Hypothalamus (tissue), 51 donors: Measurements from ENCODE around the gene SPINK14.

Experiments used
- DNase-seq, 51 donors: peaks; one replicate each; lab custom pipeline; 2025; lab: John Stamatoyannopoulos, UW

Gene SPINK14

GRCh38 chr5:148168246-148168645, at the start of gene SPINK14:
TSS of gene SPINK14 (plus strand) at chr5:148168546. CDS start at chr5:148169733, 1,187 bp downstream.
- DNase-seq, result no peak

- no peak for DNase-seq
Measured at GRCh38 chr5:148120317-148120716, 48.0 kb upstream of the SPINK14 start.

- DNase-seq, result no peak
Measured at GRCh38 chr5:148125641-148126040, 42.7 kb upstream of the SPINK14 start.

GRCh38 chr5:148135091-148136048, 33.0 kb upstream of the SPINK14 start:
- DNase-seq, result no peak

- DNase-seq, result no peak
Measured at GRCh38 chr5:148140846-148141245, 27.5 kb upstream of the SPINK14 start.

GRCh38 chr5:148141645-148142044, 26.7 kb upstream of the SPINK14 start:
- DNase-seq, result no peak

- no peak for DNase-seq
Measured at GRCh38 chr5:148145916-148146315, 22.4 kb upstream of the SPINK14 start.

GRCh38 chr5:148146487-148146886, 21.9 kb upstream of the SPINK14 start:
- DNase-seq, result no peak

- no peak for DNase-seq
Measured at GRCh38 chr5:148147415-148147814, 20.9 kb upstream of the SPINK14 start.

GRCh38 chr5:148151872-148152271, 16.5 kb upstream of the SPINK14 start:
- no peak for DNase-seq

GRCh38 chr5:148152781-148153180, 15.6 kb upstream of the SPINK14 start:
- DNase-seq, result no peak

GRCh38 chr5:148156609-148157008, 11.7 kb upstream of the SPINK14 start:
- DNase-seq, result no peak

GRCh38 chr5:148162038-148162437, 6.3 kb upstream of the SPINK14 start:
- DNase-seq, result no peak

- DNase-seq, result no peak
Measured at GRCh38 chr5:148163345-148163744, 5.0 kb upstream of the SPINK14 start.

- DNase-seq, result no peak
Measured at GRCh38 chr5:148166550-148167283, 1.6 kb upstream of the SPINK14 start.

GRCh38 chr5:148172377-148172776, 4.0 kb downstream of the SPINK14 start:
- no peak for DNase-seq

- no peak for DNase-seq
Measured at GRCh38 chr5:148176480-148176879, 8.1 kb downstream of the SPINK14 start.

- no peak for DNase-seq
Measured at GRCh38 chr5:148177207-148177606, 8.9 kb downstream of the SPINK14 start.

- peak in 4 of 51 donors; percentile 2 to 25 (median 4) for DNase-seq
Measured at GRCh38 chr5:148179234-148179824, 11.0 kb downstream of the SPINK14 start.

GRCh38 chr5:148186248-148187003, 18.1 kb downstream of the SPINK14 start:
- DNase-seq, result no peak

- DNase-seq, result no peak
Measured at GRCh38 chr5:148191010-148191409, 22.7 kb downstream of the SPINK14 start.
